Measurements from ENCODE around the gene KCNH8.

Gene KCNH8

DNA sequence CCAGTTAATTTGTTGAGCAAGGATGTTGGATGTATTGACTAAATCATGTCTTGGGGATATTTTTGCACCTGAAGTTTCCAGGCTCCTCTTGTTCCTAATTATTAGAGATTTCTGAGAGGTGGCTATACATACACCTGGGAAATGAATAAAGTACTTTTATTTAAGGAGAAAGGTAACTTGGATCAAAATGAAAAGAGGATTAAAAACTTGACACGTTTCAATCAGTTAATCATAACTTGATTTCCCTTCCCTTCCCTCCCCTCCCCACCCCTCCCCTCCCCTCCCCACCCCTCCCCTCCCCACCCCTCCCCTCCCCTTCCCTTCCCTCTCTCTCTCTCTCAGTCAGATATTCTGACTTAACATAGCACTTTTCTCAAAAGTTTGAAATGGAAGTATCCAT, 126.3 kb downstream of the KCNH8 start:
- no peak overlapping the region for H3K4me3 ChIP-seq (ENCODE audit: control insufficient read depth, low read depth, low read length)
- DNase-seq (ENCODE audit: low read depth), result no peak
- TF ChIP-seq, protein P1, sequence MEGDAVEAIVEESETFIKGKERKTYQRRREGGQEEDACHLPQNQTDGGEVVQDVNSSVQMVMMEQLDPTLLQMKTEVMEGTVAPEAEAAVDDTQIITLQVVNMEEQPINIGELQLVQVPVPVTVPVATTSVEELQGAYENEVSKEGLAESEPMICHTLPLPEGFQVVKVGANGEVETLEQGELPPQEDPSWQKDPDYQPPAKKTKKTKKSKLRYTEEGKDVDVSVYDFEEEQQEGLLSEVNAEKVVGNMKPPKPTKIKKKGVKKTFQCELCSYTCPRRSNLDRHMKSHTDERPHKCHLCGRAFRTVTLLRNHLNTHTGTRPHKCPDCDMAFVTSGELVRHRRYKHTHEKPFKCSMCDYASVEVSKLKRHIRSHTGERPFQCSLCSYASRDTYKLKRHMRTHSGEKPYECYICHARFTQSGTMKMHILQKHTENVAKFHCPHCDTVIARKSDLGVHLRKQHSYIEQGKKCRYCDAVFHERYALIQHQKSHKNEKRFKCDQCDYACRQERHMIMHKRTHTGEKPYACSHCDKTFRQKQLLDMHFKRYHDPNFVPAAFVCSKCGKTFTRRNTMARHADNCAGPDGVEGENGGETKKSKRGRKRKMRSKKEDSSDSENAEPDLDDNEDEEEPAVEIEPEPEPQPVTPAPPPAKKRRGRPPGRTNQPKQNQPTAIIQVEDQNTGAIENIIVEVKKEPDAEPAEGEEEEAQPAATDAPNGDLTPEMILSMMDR (conservative IDR thresholded peaks at IDR 0.05; ENCODE audit: control insufficient read depth, insufficient read depth, low read depth, low read length), result no peak

DNA sequence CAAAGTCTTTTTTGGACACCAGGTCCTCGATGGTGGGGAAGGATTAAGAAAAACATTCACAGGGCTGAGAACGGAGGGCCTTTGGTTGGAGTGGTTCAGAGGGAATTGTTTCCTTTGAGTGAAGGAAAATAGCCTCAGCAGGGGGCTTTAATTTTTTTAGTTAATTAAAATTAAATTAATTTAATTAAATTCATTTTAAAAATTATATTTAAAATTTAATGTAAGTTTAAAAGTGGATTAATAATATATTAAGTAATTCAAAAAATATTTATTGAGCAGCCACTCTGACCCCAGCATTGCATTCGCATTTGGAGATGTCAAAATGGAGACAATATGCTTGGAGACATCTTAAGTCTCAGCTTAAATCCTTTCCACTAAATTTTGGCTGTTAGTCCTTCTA, 136.7 kb downstream of the KCNH8 start:
- TF ChIP-seq, protein P1 (conservative IDR thresholded peaks at IDR 0.05; ENCODE audit: control insufficient read depth, insufficient read depth, low read depth, low read length), result no peak
- no peak for DNase-seq (ENCODE audit: low read depth)
- no peak overlapping the region for H3K4me3 ChIP-seq (ENCODE audit: control insufficient read depth, low read depth, low read length)

DNA sequence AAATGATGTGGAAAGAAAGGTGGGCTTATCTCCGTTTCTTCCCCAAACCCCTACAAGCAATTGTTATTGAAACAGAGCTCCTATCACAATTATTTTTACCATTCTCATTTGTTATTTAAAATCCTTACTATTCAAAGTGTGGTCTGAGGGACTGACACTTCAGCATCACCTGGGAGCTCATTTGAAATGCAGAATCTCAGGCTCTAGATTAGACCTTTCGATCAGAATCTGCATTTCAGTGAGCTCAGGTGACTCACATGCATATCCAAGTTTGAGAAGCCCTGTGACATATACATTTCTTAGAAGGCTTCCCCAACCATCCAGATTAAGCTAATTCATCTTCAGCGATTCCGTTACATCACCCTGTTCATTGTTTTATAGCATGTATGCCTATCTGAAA, 145.0 kb downstream of the KCNH8 start:
- no peak overlapping the region for H3K4me3 ChIP-seq (ENCODE audit: control insufficient read depth, low read depth, low read length)
- no peak for DNase-seq (ENCODE audit: low read depth)
- TF ChIP-seq, protein P1 (conservative IDR thresholded peaks at IDR 0.05; ENCODE audit: control insufficient read depth, insufficient read depth, low read depth, low read length), result no peak

DNA sequence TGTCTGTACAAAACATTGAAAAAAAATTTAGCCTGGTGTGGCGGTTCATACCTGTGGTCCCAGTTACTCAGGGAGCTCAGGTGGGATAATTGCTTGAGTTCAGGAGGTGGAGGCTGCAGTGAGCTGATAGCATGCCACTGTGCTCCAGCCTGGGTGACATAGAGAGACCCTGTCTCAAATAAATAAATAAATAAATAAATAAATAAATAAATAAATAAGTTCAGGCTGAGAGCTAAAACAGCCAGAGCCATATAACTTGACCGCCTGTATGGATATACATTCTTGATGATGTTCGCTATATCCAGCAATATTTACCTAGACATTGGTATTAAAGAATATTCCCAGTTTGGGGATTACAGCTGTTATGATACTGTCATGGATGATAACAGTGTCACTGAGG, 146.9 kb downstream of the KCNH8 start:
- TF ChIP-seq, protein P1 (conservative IDR thresholded peaks at IDR 0.05; ENCODE audit: control insufficient read depth, insufficient read depth, low read depth, low read length), result no peak
- no peak overlapping the region for H3K4me3 ChIP-seq (ENCODE audit: control insufficient read depth, low read depth, low read length)
- no peak for DNase-seq (ENCODE audit: low read depth)

DNA sequence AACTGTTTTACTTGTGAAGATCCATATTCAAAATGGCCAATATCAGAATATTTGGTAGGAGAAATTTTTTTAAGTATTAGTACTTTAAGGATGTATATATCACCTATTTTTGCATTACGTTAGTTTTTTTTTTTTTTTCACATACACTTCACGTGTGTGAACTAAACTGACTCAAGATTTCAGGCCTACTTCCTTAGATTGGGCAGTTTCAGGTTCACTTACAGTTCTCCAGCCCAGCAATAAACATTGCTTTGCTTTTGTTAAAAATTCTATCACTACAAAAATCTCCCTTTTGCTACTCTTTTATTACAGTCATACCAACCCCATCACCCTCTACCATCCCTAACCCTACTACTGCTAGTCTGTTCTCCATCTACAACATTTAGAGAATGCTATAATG, 183.6 kb downstream of the KCNH8 start:
- H3K4me3 ChIP-seq (ENCODE audit: control insufficient read depth, low read depth, low read length), result no peak overlapping the region
- TF ChIP-seq, protein P1 (conservative IDR thresholded peaks at IDR 0.05; ENCODE audit: control insufficient read depth, insufficient read depth, low read depth, low read length), result no peak
- DNase-seq (ENCODE audit: low read depth), result no peak

DNA sequence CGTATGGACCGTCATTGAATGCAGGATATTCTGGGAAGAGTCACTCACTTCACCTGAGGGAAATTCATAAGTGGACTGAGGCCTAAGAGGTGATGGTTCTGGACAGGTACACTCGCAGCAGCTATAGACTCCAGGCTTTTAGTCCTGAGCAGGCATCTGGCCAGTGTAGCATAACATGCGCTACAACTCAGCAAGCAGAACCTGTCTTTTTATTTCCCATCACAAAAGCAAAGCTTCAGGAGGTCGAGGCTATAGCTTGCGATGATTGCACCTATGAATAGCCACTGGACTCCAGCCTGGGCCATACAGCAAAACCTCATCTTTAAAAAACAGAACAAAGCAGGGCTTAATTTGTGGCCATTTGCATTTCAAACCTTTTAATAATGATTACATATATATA, 185.8 kb downstream of the KCNH8 start:
- TF ChIP-seq, protein P1 (conservative IDR thresholded peaks at IDR 0.05; ENCODE audit: control insufficient read depth, insufficient read depth, low read depth, low read length), result no peak
- DNase-seq (ENCODE audit: low read depth), result no peak
- no peak overlapping the region for H3K4me3 ChIP-seq (ENCODE audit: control insufficient read depth, low read depth, low read length)

DNA sequence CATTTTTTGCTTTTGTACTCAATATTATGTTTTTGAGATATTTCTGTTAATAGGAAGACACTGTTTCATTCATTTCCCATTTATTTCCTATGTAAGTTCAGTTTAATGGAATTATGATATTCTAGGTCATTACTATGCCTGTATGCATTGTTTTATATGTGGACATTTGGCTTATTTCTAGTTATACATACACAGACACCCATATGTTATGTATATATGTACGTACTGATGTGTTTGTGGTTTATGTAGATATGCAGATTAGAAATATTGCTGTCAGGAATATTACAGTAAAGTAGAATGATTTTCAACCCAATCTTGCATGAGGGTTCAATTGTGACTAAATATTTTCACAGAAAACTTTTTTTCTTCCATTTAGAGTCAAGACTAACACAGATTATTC, 190.5 kb downstream of the KCNH8 start:
- TF ChIP-seq, protein P1 (conservative IDR thresholded peaks at IDR 0.05; ENCODE audit: control insufficient read depth, insufficient read depth, low read depth, low read length), result no peak
- H3K4me3 ChIP-seq (ENCODE audit: control insufficient read depth, low read depth, low read length), result no peak overlapping the region
- no peak for DNase-seq (ENCODE audit: low read depth)

Data from fibroblast of mammary gland (primary cell).